GM21529 (cell line): ENCODE data around the gene SFMBT1.
"Not testable (repeated sequence)": the region's sequence is repeated elsewhere in the genome, so short reads cannot be mapped to it uniquely, and the experiment has no call there.

ENCODE experiments used
- ATAC-seq: cut with Tn5 transposase; IDR thresholded peaks from one replicate; pipeline ENCODE4 v1.9.1; 2021; ENCODE audit not compliant: unreplicated experiment

SFMBT1 gene

GRCh38 chr3:53038679-53039375 lies 7.0 kb downstream of the SFMBT1 start:
- ATAC-seq: no peak

GRCh38 chr3:53035825-53036619 lies 9.9 kb downstream of the SFMBT1 start:
- no peak for ATAC-seq

- ATAC-seq: not testable (repeated sequence)
Measured at GRCh38 chr3:53035018-53035417, 10.9 kb downstream of the SFMBT1 start.

- not testable (repeated sequence) for ATAC-seq
Measured at GRCh38 chr3:53034411-53034810, 11.5 kb downstream of the SFMBT1 start.

- ATAC-seq: no peak
Measured at GRCh38 chr3:53032609-53033008, 13.3 kb downstream of the SFMBT1 start.

GRCh38 chr3:53030619-53031449 lies 15.0 kb downstream of the SFMBT1 start:
- no peak for ATAC-seq

- ATAC-seq: no peak
Measured at GRCh38 chr3:53028641-53029040, 17.2 kb downstream of the SFMBT1 start.

GRCh38 chr3:53027254-53027844 lies 18.5 kb downstream of the SFMBT1 start:
- no peak for ATAC-seq

GRCh38 chr3:53026382-53027162 lies 19.3 kb downstream of the SFMBT1 start:
- ATAC-seq: no peak

GRCh38 chr3:53024315-53024714 lies 21.6 kb downstream of the SFMBT1 start:
- no peak for ATAC-seq

- ATAC-seq: no peak
Measured at GRCh38 chr3:53023072-53023823, 22.6 kb downstream of the SFMBT1 start.

GRCh38 chr3:53022647-53023046 lies 23.2 kb downstream of the SFMBT1 start:
- no peak for ATAC-seq

- no peak for ATAC-seq
Measured at GRCh38 chr3:53016236-53016635, 29.6 kb downstream of the SFMBT1 start.

- no peak for ATAC-seq
Measured at GRCh38 chr3:53011324-53011723, 34.5 kb downstream of the SFMBT1 start.

- no peak for ATAC-seq
Measured at GRCh38 chr3:53009826-53010539, 35.9 kb downstream of the SFMBT1 start.

GRCh38 chr3:53008932-53009331 lies 36.9 kb downstream of the SFMBT1 start:
- ATAC-seq: no peak

GRCh38 chr3:53005854-53006513 lies 39.9 kb downstream of the SFMBT1 start:
- ATAC-seq: no peak

- no peak for ATAC-seq
Measured at GRCh38 chr3:53005338-53005737, 40.5 kb downstream of the SFMBT1 start.
